K562 (cell line): Measurements from ENCODE around the gene GTPBP2. TPM values are rescaled to one million over a fixed set of nuclear protein-coding genes. Genes with fewer than 3 reads are reported as not detected.
A peak's percentile ranks its signal among the peaks of the same experiment; 100 is the strongest.

Experiments
- ARNT ChIP-seq, 2 experiments: fragments of 450-650 bp; IDR thresholded peaks; 2 replicates each; pipeline ENCODE4 v1.6.1; 2016; ENCODE audit warnings: mild to moderate bottlenecking in 1 of 2
- BRD4 ChIP-seq: fragments of 200-600 bp; sonication (generic); IDR thresholded peaks from 2 replicates; pipeline ENCODE4 v1.6.1; 2017; ENCODE audit warnings: inconsistent platforms
- BRD9 ChIP-seq: fragments of 450-650 bp; IDR thresholded peaks from 2 replicates; pipeline ENCODE4 v1.6.1; 2018; ENCODE audit warnings: low read depth; ENCODE audit not compliant: partially characterized antibody
- CC2D1A ChIP-seq: fragments of 450-650 bp; IDR thresholded peaks from 2 replicates; pipeline ENCODE4 v1.6.1; 2017; ENCODE audit warnings: mild to moderate bottlenecking
- FOXK1 ChIP-seq: sonication (generic); formaldehyde crosslinking; IDR thresholded peaks from 2 replicates; pipeline ENCODE4 v1.8.0; 2022; ENCODE audit warnings: missing genetic modification reagents, mild to moderate bottlenecking, borderline replicate concordance
- GTF2A2 ChIP-seq: IDR thresholded peaks from 2 replicates; pipeline ENCODE4 v1.6.1; 2016; ENCODE audit warnings: mild to moderate bottlenecking, missing genetic modification characterization, missing compliant biosample characterization
- HDAC6 ChIP-seq: IDR thresholded peaks from 2 replicates; pipeline ENCODE4 v1.6.1; 2012; ENCODE audit warnings: low read depth, mild to moderate bottlenecking, control low read depth, inconsistent platforms, low read length, moderate library complexity
- HES1 ChIP-seq: fragments of 450-650 bp; IDR thresholded peaks from 2 replicates; pipeline ENCODE4 v1.6.1; 2016; ENCODE audit warnings: low read depth, mild to moderate bottlenecking, moderate library complexity
- HNRNPLL ChIP-seq: fragments of 200-400 bp; formaldehyde crosslinking; IDR thresholded peaks from 2 replicates; pipeline ENCODE4 v1.6.1; 2017; ENCODE audit warnings: low read length, low read depth, mild to moderate bottlenecking; ENCODE audit not compliant: poor library complexity, severe bottlenecking
- IRF9 ChIP-seq: fragments of 450-650 bp; IDR thresholded peaks from 2 replicates; pipeline ENCODE4 v1.6.1; 2016; ENCODE audit warnings: missing biosample characterization, missing genetic modification characterization
- LCOR ChIP-seq: sonication (generic); formaldehyde crosslinking; IDR thresholded peaks from 2 replicates; pipeline ENCODE4 v1.8.0; 2022; ENCODE audit warnings: mild to moderate bottlenecking, missing genetic modification reagents
- NR2F6 ChIP-seq: fragments of 450-650 bp; formaldehyde crosslinking; IDR thresholded peaks from 2 replicates; pipeline ENCODE4 v1.4.0; 2020; ENCODE audit warnings: mild to moderate bottlenecking
- NRF1 ChIP-seq, 2 experiments: fragments of 450-650 bp; IDR thresholded peaks in 1 of 2; conservative IDR thresholded peaks in 1 of 2; 2 replicates each; pipeline ENCODE4 v1.6.1; 2014; ENCODE audit warnings: mild to moderate bottlenecking in 2 of 2
- PML ChIP-seq: IDR thresholded peaks from 2 replicates; pipeline ENCODE4 v1.6.1; 2012; ENCODE audit warnings: low read length, inconsistent platforms
- PPARD ChIP-seq: fragments of 250-450 bp; sonication (Bioruptor Pico); IDR thresholded peaks from 2 replicates; pipeline ENCODE4 v1.8.0; 2022; ENCODE audit warnings: inconsistent platforms, mild to moderate bottlenecking, moderate library complexity
- PREB ChIP-seq: sonication (generic); formaldehyde crosslinking; IDR thresholded peaks from 2 replicates; pipeline ENCODE4 v1.8.1; 2023; ENCODE audit warnings: mild to moderate bottlenecking, missing genetic modification reagents
- PTRF ChIP-seq: fragments of 450-650 bp; IDR thresholded peaks from 2 replicates; pipeline ENCODE4 v1.6.1; 2016; ENCODE audit warnings: mild to moderate bottlenecking, missing genetic modification characterization, missing compliant biosample characterization
- RAD51 ChIP-seq: fragments of 450-650 bp; IDR thresholded peaks from 2 replicates; pipeline ENCODE4 v1.7.1; 2016; ENCODE audit warnings: low read depth, mild to moderate bottlenecking, borderline replicate concordance
- RFX1 ChIP-seq: fragments of 450-650 bp; IDR thresholded peaks from 2 replicates; pipeline ENCODE4 v1.6.1; 2016; ENCODE audit warnings: mild to moderate bottlenecking, moderate library complexity
- SMARCA4 ChIP-seq: fragments of 450-650 bp; IDR thresholded peaks from 2 replicates; pipeline ENCODE4 v1.6.1; 2016
- THRB ChIP-seq: fragments of 450-650 bp; formaldehyde crosslinking; conservative IDR thresholded peaks from 2 replicates; pipeline ENCODE4 v1.4.0; 2022; ENCODE audit warnings: mild to moderate bottlenecking, missing genetic modification characterization
- U2AF1 ChIP-seq: fragments of 200-400 bp; formaldehyde crosslinking; optimal IDR thresholded peaks from 2 replicates; pipeline ENCODE3; 2017; ENCODE audit warnings: mild to moderate bottlenecking, low read depth, low read length, moderate library complexity
- YY1 ChIP-seq, 3 experiments: IDR thresholded peaks; 2 replicates each; pipeline ENCODE4 v1.6.1; 2011; ENCODE audit warnings: low read length in 2 of 3, mild to moderate bottlenecking in 2 of 3, moderate library complexity in 2 of 3, borderline replicate concordance in 1 of 3, control low read depth in 1 of 3, low read depth in 1 of 3; ENCODE audit not compliant: insufficient read depth in 3 of 3, insufficient replicate concordance in 2 of 3, control insufficient read depth in 1 of 3, insufficient read length in 1 of 3; ENCODE audit errors: extremely low read depth in 1 of 3
- ZNF124 ChIP-seq: sonication (generic); formaldehyde crosslinking; IDR thresholded peaks from 2 replicates; pipeline ENCODE4 v1.8.1; 2022; ENCODE audit warnings: missing genetic modification reagents
- ZNF584 ChIP-seq: fragments of 200-800 bp; sonication (Bioruptor generic); IDR thresholded peaks from 2 replicates; pipeline ENCODE4 v1.6.1; 2016; ENCODE audit warnings: low read depth, mild to moderate bottlenecking, missing genetic modification characterization, missing compliant biosample characterization
- ZNF785 ChIP-seq: fragments of 250-450 bp; sonication (Bioruptor Pico); IDR thresholded peaks from 2 replicates; pipeline ENCODE4 v1.4.0; 2020; ENCODE audit warnings: mild to moderate bottlenecking
- polyA plus RNA-seq, 8 experiments: library from polyadenylated mRNA; depleted of rRNA in 4 of 8; stranded (reverse) in 5 of 8; unstranded in 3 of 8; fragments of >200 nt; fragmentation: Nextera tagmentation in 2 of 8; fragmentation: Illumina TruSeq in 1 of 8; extraction: Ambion mirVana in 2 of 8; extraction: Trizol in 1 of 8; gene quantifications; 2 replicates each; pipeline versions ENCODE4 v1.2.1 to v1.2.3, GENCODE V29; 2011 to 2014; ENCODE audit warnings: inconsistent platforms in 1 of 8, missing spikeins in 1 of 8
- total RNA-seq, 7 experiments: library from RNA; depleted of rRNA in 6 of 7; stranded (reverse); fragments of >200 nt in 6 of 7; fragmentation: Illumina TruSeq in 2 of 7; extraction: Trizol in 2 of 7; gene quantifications; 2 replicates each; pipeline versions ENCODE4 v1.2.1 to v1.2.3, GENCODE V29; 2011 to 2021; ENCODE audit warnings: low replicate concordance in 1 of 7

GTPBP2 gene
- total and polyA plus RNA-seq, 9 of the 15 experiments (the other 6 are each of a cell fraction or from before 2014, with no cell fraction given) = 48.4 to 196 (median 111) TPM

- TF ChIP-seq ZNF124 (no peak), PTRF (peak; percentile 30; the same call in 1 of the 2 replicates), CC2D1A (peak; percentile 40; the same call in 1 of the 2 replicates), RAD51 (no peak), PML (peak; percentile 45), RFX1 (no peak), IRF9 (tag) (no peak), YY1 (IDR thresholded peaks at IDR 0.05; ENCODE audit: borderline replicate concordance in 1 of 3, control insufficient read depth in 1 of 3, extremely low read depth in 1 of 3, insufficient read depth in 3 of 3, insufficient read length in 1 of 3, insufficient replicate concordance in 2 of 3, low read depth in 1 of 3, low read length in 2 of 3) (peak in 2 of 3 experiments; percentile 7 to 67), ARNT (IDR thresholded peaks at IDR 0.05) (0 out of 4 replicates have a peak, but pooled peaks of 1 of the 2 experiments have one; percentile 68), SMARCA4 (peak; percentile 86), HNRNPLL (no peak), HES1 (no peak), FOXK1 (CRISPR knock-in tag) (no peak), PREB (CRISPR knock-in tag) (no peak), LCOR (CRISPR knock-in tag) (peak; percentile 67; the same call in 1 of the 2 replicates), ZNF785 (CRISPR knock-in tag) (no peak), NR2F6 (no peak), NRF1 (conservative IDR thresholded peaks at IDR 0.05 in 1 of 2, IDR thresholded peaks at IDR 0.05 in 1 of 2) (no peak), HDAC6 (no peak), THRB (CRISPR knock-in tag) (no peak), U2AF1 (no peak), BRD9 (no peak), ZNF584 (CRISPR knock-in tag) (peak; percentile 79), BRD4 (no peak), GTF2A2 (tag) (peak; percentile 76), PPARD (CRISPR knock-in tag) (no peak)
Observed at GRCh38 chr6:43639984-43640800, 11.1 kb upstream of the GTPBP2 start (continued).
